ENCODE measurements around the gene IL25. TPM values are rescaled to one million over a fixed set of nuclear protein-coding genes. Genes with fewer than 3 reads are reported as not detected.

IL25 gene
- total and polyA plus RNA-seq, 2 of the 8 experiments (the other 6 are each of a cell fraction or from before 2014, with no cell fraction given), result not detected

GRCh38 chr14:23358042-23358441 is 14.6 kb upstream of the IL25 start:
- Histone ChIP-seq H4K91ac (replicated peaks; ENCODE audit: insufficient read length, low read length) (no peak overlapping the region), H3K18ac (ENCODE audit: extremely low read depth, low read length) (no peak overlapping the region), H3K36me3 (ENCODE audit: control insufficient read depth in 2 of 4, insufficient read depth in 4 of 4, low read length in 3 of 4) (peaks cover 0 to 22% (median 10%) of the 10 kb centered on the region in 4 experiments; a peak in 4 of 8 replicates), H3K4me3 (ENCODE audit: extremely low read depth in 1 of 4, insufficient read depth in 2 of 4, low read depth in 3 of 4, low read length in 4 of 4) (no peak overlapping the region), H3K23ac (ENCODE audit: insufficient read length) (no peak overlapping the region), H3K4me2 (ENCODE audit: insufficient read depth in 1 of 2, low read depth in 2 of 2, low read length in 2 of 2) (no peak overlapping the region), H3K79me2 (ENCODE audit: control insufficient read depth in 1 of 2, insufficient read depth in 2 of 2, low read length in 2 of 2) (no peaks in the 10 kb centered on the region), H2BK15ac (ENCODE audit: low read length) (no peak overlapping the region), H3K27me3 (replicated peaks in 1 of 4; ENCODE audit: control insufficient read depth in 3 of 4, extremely low read depth in 1 of 4, insufficient read depth in 3 of 4, low read length in 3 of 4) (peaks cover 0 to 8% (median 4%) of the 10 kb centered on the region in 4 experiments; a peak in 4 of 7 replicates), H4K20me1 (replicated peaks in 1 of 2; ENCODE audit: control insufficient read depth in 1 of 2, insufficient read depth in 2 of 2, low read length in 2 of 2) (peaks cover 8 to 10% of the 10 kb centered on the region in 2 experiments), H3K14ac (ENCODE audit: insufficient read length) (no peak overlapping the region), H3K27ac (ENCODE audit: low read depth, low read length) (no peak overlapping the region), H3K9me3 (ENCODE audit: insufficient read depth in 2 of 2, low read depth in 1 of 2, low read length in 1 of 2) (no peaks in the 10 kb centered on the region), H2AFZ (ENCODE audit: low read length) (no peak overlapping the region), H3K56ac (replicated peaks; ENCODE audit: insufficient read length, low read depth, low read length) (no peak overlapping the region), H3K4me1 (replicated peaks in 1 of 4; ENCODE audit: control insufficient read depth in 3 of 4, insufficient read depth in 4 of 4, low read length in 3 of 4) (peaks cover 0 to 2% (median under 1%) of the 10 kb centered on the region in 4 experiments; a peak in 4 of 7 replicates), H3K79me1 (ENCODE audit: low read depth, low read length) (no peaks in the 10 kb centered on the region), H2BK12ac (ENCODE audit: low read depth, low read length) (no peak overlapping the region), H4K8ac (ENCODE audit: extremely low read depth, insufficient read depth, low read length) (no peak overlapping the region), H4K5ac (ENCODE audit: insufficient read length, low read depth, low read length) (no peak overlapping the region), H2BK120ac (replicated peaks; ENCODE audit: low read depth, low read length) (no peak overlapping the region), H3K9ac (replicated peaks in 1 of 4; ENCODE audit: extremely low read depth in 1 of 4, low read depth in 3 of 4, low read length in 3 of 4) (no peak overlapping the region), H2AK5ac (ENCODE audit: low read depth, low read length) (no peak overlapping the region), H3K4ac (replicated peaks; ENCODE audit: insufficient read length, low read depth, low read length) (no peak overlapping the region), H2BK20ac (ENCODE audit: low read length) (no peak overlapping the region), H2BK5ac (ENCODE audit: low read depth, low read length) (no peak overlapping the region), H3K23me2 (ENCODE audit: low read depth, low read length) (no peaks in the 10 kb centered on the region)
- no peak for DNase-seq (ENCODE audit: low read depth in 1 of 2, low spot score in 2 of 2)
- no peak for FAIRE-seq
- WGBS, 2 experiments (ENCODE audit: extremely low coverage in 1 of 2, insufficient coverage in 1 of 2, insufficient read length in 1 of 2, insufficient replicate concordance in 2 of 2, low coverage in 1 of 2, low lambda C conversion rate in 2 of 2, missing lambda C conversion rate in 1 of 2), result 84% methylated on average over 3 of the region's 3 CpGs; no CpG with 5 or more reads in 1 of the 2 experiments
- ChIA-PET POLR2A (ENCODE audit: partially characterized antibody) (interaction anchor here (0.8 to 1.7 kb wide), 3 partner anchors 9 to 36 kb away, joined by 3 to 5 read pairs (median 3); partner anchors contain the start of gene PABPN1), CTCF (ENCODE audit: partially characterized antibody) (interaction anchor here (0.6 to 20.9 kb wide), 6 partner anchors 11 to 99 kb away, joined by 3 to 333 read pairs (median 6); partner anchors contain the start of genes CMTM5, IL25 and MYH7)
- TF ChIP-seq CEBPB (IDR thresholded peaks at IDR 0.05; ENCODE audit: low read depth, low read length), result no peak
- no peak for TF ChIP-seq RNF2 (IDR thresholded peaks at IDR 0.05; ENCODE audit: borderline replicate concordance, low read depth, low read length, missing control alignments, poor library complexity, severe bottlenecking)
- TF ChIP-seq POLR2A (IDR thresholded peaks at IDR 0.05; ENCODE audit: control extremely low read depth in 1 of 2, low read depth in 2 of 2, low read length in 2 of 2), result no peak
- no peak for TF ChIP-seq JUND (IDR thresholded peaks at IDR 0.05; ENCODE audit: low read length)
- no peak for TF ChIP-seq TBP (IDR thresholded peaks at IDR 0.05; ENCODE audit: low read depth, low read length)
- TF ChIP-seq SIX5 (IDR thresholded peaks at IDR 0.05; ENCODE audit: low read depth, low read length), result no peak
- no peak for TF ChIP-seq POU5F1 (IDR thresholded peaks at IDR 0.05; ENCODE audit: low read depth, low read length)
- TF ChIP-seq CHD2 (IDR thresholded peaks at IDR 0.05; ENCODE audit: low read length), result no peak
- no peak for TF ChIP-seq RXRA (IDR thresholded peaks at IDR 0.05; ENCODE audit: insufficient read depth, low read depth, low read length)
- TF ChIP-seq NANOG (IDR thresholded peaks at IDR 0.05; ENCODE audit: insufficient read depth, low read depth, low read length, poor library complexity, severe bottlenecking), result no peak
- no peak for TF ChIP-seq SP1 (IDR thresholded peaks at IDR 0.05; ENCODE audit: low read depth, low read length)
- TF ChIP-seq SRF (IDR thresholded peaks at IDR 0.05; ENCODE audit: low read depth, low read length), result no peak
- no peak for TF ChIP-seq KDM5A (IDR thresholded peaks at IDR 0.05; ENCODE audit: low read length)
- TF ChIP-seq EZH2 (IDR thresholded peaks at IDR 0.05; ENCODE audit: low read depth, low read length, severe bottlenecking), result no peak
- no peak for TF ChIP-seq YY1 (IDR thresholded peaks at IDR 0.05; ENCODE audit: low read depth, low read length)

Measured in H1 (cell line).